GM21717 (cell line): ENCODE data around the gene CNNM3.

Source experiments
- ATAC-seq: cut with Tn5 transposase; IDR thresholded peaks from one replicate; pipeline ENCODE4 v1.9.1; 2021; ENCODE audit warnings: mild to moderate bottlenecking, moderate library complexity; ENCODE audit not compliant: unreplicated experiment

The CNNM3 gene

GRCh38 chr2:96874198-96874831 lies 58.2 kb downstream of the CNNM3 start:
- peak; percentile 46 for ATAC-seq

GRCh38 chr2:96875498-96876268 lies 59.6 kb downstream of the CNNM3 start:
- ATAC-seq = no peak

- no peak for ATAC-seq
Measured at GRCh38 chr2:96876269-96877041, 60.4 kb downstream of the CNNM3 start.

GRCh38 chr2:96877042-96877451 lies 61.0 kb downstream of the CNNM3 start:
- ATAC-seq = no peak

GRCh38 chr2:96877631-96878092 lies 61.6 kb downstream of the CNNM3 start:
- no peak for ATAC-seq

GRCh38 chr2:96878171-96878570 lies 62.1 kb downstream of the CNNM3 start:
- ATAC-seq = no peak

- no peak for ATAC-seq
Measured at GRCh38 chr2:96878796-96879544, 62.9 kb downstream of the CNNM3 start.

GRCh38 chr2:96879545-96880040 lies 63.5 kb downstream of the CNNM3 start:
- no peak for ATAC-seq

- ATAC-seq = no peak
Measured at GRCh38 chr2:96880891-96881273, 64.8 kb downstream of the CNNM3 start.

GRCh38 chr2:96881349-96882195 lies 65.5 kb downstream of the CNNM3 start:
- ATAC-seq = no peak

GRCh38 chr2:96882230-96882629 lies 66.2 kb downstream of the CNNM3 start:
- no peak for ATAC-seq

GRCh38 chr2:96882906-96883305 lies 66.8 kb downstream of the CNNM3 start:
- ATAC-seq = no peak

GRCh38 chr2:96883306-96883705 lies 67.2 kb downstream of the CNNM3 start:
- no peak for ATAC-seq
